Thymus (tissue), 11 donors: ENCODE results near the gene SMARCD3. TPM values are rescaled to one million over a fixed set of nuclear protein-coding genes. Genes with fewer than 3 reads are reported as not detected.

ENCODE experiments used
- DNase-seq, 9 donors: peaks; one replicate each; pipeline ENCODE4 v3.0.0-alpha.2; 2013; ENCODE audit warnings: low spot score in 9 of 9, low read depth in 6 of 9, missing footprints in 1 of 9
- H3K27ac ChIP-seq, 2 donors: one replicate each; pipeline ENCODE4 v1.5.1; 2013; ENCODE audit warnings: control low read depth in 1 of 2, low read depth in 1 of 2, low read length in 1 of 2, mild to moderate bottlenecking in 1 of 2, moderate library complexity in 1 of 2
- H3K27me3 ChIP-seq, 2 donors: one replicate each; pipeline ENCODE4 v1.5.1; 2013; ENCODE audit warnings: low read length in 1 of 2; ENCODE audit not compliant: control insufficient read depth in 2 of 2, insufficient read depth in 1 of 2
- H3K36me3 ChIP-seq, 2 donors: one replicate each; pipeline ENCODE4 v1.5.1; 2013; ENCODE audit warnings: low read length in 1 of 2, mild to moderate bottlenecking in 1 of 2, moderate library complexity in 1 of 2; ENCODE audit not compliant: control insufficient read depth in 2 of 2, insufficient read depth in 2 of 2
- H3K4me1 ChIP-seq, 2 donors: one replicate each; pipeline ENCODE4 v1.5.1; 2013; ENCODE audit warnings: low read length in 2 of 2; ENCODE audit not compliant: control insufficient read depth in 2 of 2, insufficient read depth in 2 of 2
- H3K4me3 ChIP-seq, 2 donors: one replicate each; pipeline ENCODE4 v1.5.1; 2013; ENCODE audit warnings: low read length in 2 of 2, control low read depth in 1 of 2, mild to moderate bottlenecking in 1 of 2
- H3K9me3 ChIP-seq, 2 donors: one replicate each; pipeline ENCODE4 v1.5.1; 2013; ENCODE audit warnings: low read length in 1 of 2, mild to moderate bottlenecking in 1 of 2; ENCODE audit not compliant: control insufficient read depth in 2 of 2, insufficient read depth in 1 of 2
- WGBS: extraction: QIAGEN DNeasy Blood & Tissue Kit; methylation state at CpG from one replicate; pipeline ENCODE4 v1.1.7; 2013; 5-methylcytosine and 5-hydroxymethylcytosine counted together
- polyA plus RNA-seq: library from polyadenylated mRNA; stranded (reverse); fragments of 200-250 nt; gene quantifications from one replicate; pipeline ENCODE4 v1.2.3, GENCODE V29; 2013
- total RNA-seq: library from RNA; stranded (reverse); fragments of 120-200 nt; gene quantifications from one replicate; pipeline ENCODE4 v1.2.4, GENCODE V29; 2013
- donor health status: healthy.

SMARCD3 gene
- total and polyA plus RNA-seq, 2 donors, result 4.1 to 9.6 TPM

- Histone ChIP-seq H3K9me3 (peaks cover 0 to 2% of the 10 kb centered on the region in 2 donors), H3K27ac (no peak overlapping the region), H3K27me3 (peaks cover 3 to 52% of the 10 kb centered on the region in 2 donors), H3K4me3 (no peak overlapping the region), H3K4me1 (peaks cover 0 to 3% of the 10 kb centered on the region in 2 donors), H3K36me3 (no peaks in the 10 kb centered on the region)
- WGBS, result 92% methylated on average over 8 of the region's 8 CpGs
- no peak for DNase-seq
Measured at GRCh38 chr7:151282111-151282510, 33.6 kb upstream of the SMARCD3 start.

DNA sequence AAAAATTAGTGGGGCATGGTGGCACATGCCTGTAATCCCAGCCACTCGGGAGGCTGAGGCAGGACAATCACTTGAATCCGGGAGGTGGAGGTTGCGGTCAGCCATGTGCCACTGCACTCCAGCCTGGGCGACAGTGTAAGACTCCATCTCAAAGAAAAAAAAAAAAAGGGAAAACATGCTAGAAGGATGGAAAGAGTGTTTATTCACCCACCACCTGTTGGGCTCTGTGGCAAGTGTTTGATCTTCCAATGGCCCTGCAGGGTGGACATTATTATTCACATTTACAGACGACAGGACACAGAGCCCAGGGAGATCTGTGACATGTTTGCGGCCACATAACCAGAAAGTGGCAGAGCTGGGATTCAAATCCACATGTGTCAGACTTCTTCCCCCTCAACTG is 33.2 kb upstream of the SMARCD3 start:
- peaks cover 0 to 3% of the 10 kb centered on the region in 2 donors for H3K4me1 ChIP-seq
- peaks cover 3 to 51% of the 10 kb centered on the region in 2 donors for H3K27me3 ChIP-seq
- no peaks in the 10 kb centered on the region for H3K36me3 ChIP-seq
- no peak overlapping the region for H3K27ac ChIP-seq
- no peak for DNase-seq
- no peak overlapping the region for H3K4me3 ChIP-seq
- peaks cover 0 to 3% of the 10 kb centered on the region in 2 donors for H3K9me3 ChIP-seq
- 92% methylated on average over 6 of the region's 6 CpGs for WGBS

DNA sequence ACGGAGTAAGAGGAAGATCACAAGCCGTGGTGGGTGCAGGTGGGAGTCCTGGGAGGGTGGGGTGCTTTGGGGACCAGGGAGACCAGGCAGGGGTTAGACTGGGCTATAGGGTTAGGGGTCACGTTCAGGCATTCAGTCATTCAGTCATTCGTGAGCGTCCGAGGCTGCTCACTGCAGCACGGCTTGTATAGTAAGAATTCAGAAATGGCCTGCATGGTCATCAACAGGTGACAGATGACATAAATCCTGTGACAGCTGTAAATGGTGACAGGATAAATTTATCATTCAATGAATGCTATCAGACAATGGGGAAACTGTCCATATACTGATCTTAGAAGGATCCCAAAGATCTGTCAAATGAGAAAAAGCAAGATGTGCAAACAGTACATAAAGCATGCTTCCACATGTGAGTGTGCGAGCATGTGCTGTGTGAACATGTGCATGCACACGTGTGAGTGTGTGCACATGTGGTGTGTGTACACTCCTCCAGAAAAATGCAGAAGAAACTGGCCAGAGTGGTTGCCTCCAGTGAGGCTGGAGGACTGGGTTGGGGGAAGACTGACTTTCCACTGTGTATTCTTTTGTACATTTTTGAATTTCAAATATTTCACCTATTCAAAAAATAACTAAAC is 32.0 kb upstream of the SMARCD3 start:
- WGBS, result 95% methylated on average over 9 of the region's 9 CpGs
- peaks cover 3 to 60% of the 10 kb centered on the region in 2 donors for H3K27me3 ChIP-seq
- no peak overlapping the region for H3K27ac ChIP-seq
- H3K36me3 ChIP-seq, result no peaks in the 10 kb centered on the region
- no peak for DNase-seq
- no peak overlapping the region for H3K4me3 ChIP-seq
- H3K9me3 ChIP-seq, result peaks cover 0 to 3% of the 10 kb centered on the region in 2 donors
- H3K4me1 ChIP-seq, result peaks cover 0 to 10% of the 10 kb centered on the region in 2 donors

GRCh38 chr7:151279868-151280267 is 31.4 kb upstream of the SMARCD3 start:
- 96% methylated on average over 5 of the region's 5 CpGs for WGBS
- no peak for DNase-seq
- peaks cover 3 to 64% of the 10 kb centered on the region in 2 donors for H3K27me3 ChIP-seq

DNA sequence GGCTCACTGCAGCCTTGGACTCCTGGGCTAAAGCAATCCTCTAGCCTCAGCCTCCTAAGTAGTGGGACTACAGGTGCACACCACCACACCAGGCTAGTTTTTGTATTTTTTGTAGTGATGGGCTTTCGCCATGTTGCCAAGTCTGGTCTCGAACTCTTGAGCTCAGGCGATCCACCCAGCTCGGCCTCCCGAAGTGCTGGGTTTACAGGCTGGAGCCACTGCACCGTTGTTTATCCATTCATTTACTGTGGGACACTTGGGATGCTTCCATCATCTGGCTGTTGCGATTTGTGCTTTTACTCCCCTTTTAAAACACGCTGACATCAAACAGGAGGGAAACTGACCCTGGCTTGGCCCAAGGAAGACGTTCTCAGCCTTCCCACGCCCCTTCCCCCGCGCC is 30.5 kb upstream of the SMARCD3 start:
- H3K27me3 ChIP-seq, result peaks cover 3 to 67% of the 10 kb centered on the region in 2 donors
- no peak for DNase-seq
- H3K27ac ChIP-seq, result no peak overlapping the region
- H3K4me3 ChIP-seq, result no peak overlapping the region
- H3K36me3 ChIP-seq, result no peaks in the 10 kb centered on the region
- H3K4me1 ChIP-seq, result peaks cover 0 to 10% of the 10 kb centered on the region in 2 donors
- WGBS, result 97% methylated on average over 12 of the region's 12 CpGs
- H3K9me3 ChIP-seq, result peaks cover 0 to 5% of the 10 kb centered on the region in 2 donors

More at GRCh38 chr7:151279868-151280267, 31.4 kb upstream of the SMARCD3 start:
- Histone ChIP-seq H3K4me3 (no peak overlapping the region), H3K9me3 (peaks cover 0 to 3% of the 10 kb centered on the region in 2 donors), H3K27ac (no peak overlapping the region), H3K36me3 (no peaks in the 10 kb centered on the region), H3K4me1 (peaks cover 0 to 10% of the 10 kb centered on the region in 2 donors)

DNA sequence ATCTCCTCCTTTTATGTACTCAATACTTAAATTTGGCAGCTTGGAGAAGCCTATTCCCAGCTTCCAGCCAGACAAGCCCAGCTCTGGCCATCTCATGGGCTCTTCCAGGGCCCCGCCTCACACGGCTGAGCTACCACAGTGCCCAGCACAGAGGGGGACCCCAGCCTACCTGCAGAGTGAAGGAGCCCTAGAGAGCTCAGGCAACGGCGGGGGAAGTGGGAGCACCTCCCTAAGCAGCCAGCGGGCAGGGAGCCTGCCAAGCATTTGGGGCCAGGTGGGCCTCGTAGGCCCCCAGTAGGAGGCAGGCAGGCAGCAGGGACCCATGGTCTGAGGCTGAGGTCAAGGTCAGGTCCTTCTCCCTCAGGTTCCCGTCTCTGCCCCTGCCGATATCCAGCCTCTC is 29.1 kb upstream of the SMARCD3 start:
- H3K27me3 ChIP-seq, result peaks cover 0 to 68% of the 10 kb centered on the region in 2 donors
- no peak overlapping the region for H3K4me3 ChIP-seq

DNA sequence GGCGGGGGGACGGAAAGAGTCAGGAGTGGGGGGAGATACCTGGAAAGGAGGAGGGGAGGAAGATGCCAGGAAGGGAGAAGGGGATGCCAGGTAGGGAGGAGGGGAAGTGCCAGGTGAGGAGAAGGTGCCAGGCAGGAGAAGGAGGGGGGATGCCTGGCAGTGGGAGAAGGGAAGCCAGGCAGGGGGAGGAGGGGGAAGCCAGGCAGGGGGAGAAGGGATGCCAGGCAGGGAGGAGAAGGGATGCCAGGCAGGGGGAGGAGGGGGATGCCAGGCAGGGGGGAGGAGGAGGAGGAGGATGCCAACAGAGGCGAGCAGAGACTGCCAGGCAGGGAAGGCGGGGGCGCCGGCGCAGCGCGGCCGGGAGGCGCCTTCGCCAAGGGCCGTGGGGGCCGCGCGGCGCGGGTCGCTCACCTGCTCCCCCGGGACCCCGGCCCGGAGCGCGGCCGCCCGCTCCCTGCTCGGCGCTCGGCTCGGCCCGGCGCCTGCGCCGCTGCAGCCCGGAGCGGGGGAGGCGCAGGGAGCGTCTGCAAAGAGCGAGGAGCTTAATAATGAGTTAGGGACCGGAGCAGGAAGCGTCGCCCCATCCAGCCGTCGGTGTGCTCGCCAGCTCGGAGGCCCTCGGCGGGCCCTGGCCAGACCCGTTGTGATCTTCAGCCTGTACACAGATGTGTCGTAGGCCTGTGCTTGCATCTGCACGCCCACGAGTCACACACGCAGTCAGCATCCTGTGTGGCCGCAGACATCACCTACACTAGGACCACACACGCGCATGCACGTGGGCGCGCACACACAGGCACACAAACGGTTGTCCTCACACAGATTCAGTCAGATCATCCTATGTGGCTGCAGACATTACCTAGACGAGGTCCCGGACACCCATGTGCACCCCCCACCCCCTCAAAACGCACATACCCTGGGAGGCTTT is 28.4 kb upstream of the SMARCD3 start:
- no peak overlapping the region for H3K27ac ChIP-seq
- peaks cover 0 to 63% of the 10 kb centered on the region in 2 donors for H3K27me3 ChIP-seq
- H3K4me1 ChIP-seq, result peaks cover 6 to 17% of the 10 kb centered on the region in 2 donors
- peak overlapping the region in 1 of 2 donors; percentile 48 for H3K4me3 ChIP-seq
- peaks cover 0 to 5% of the 10 kb centered on the region in 2 donors for H3K9me3 ChIP-seq
- DNase-seq, result peak in 6 of 9 donors; percentile 10 to 60 (median 28)
- 7% methylated on average over 63 of the region's 63 CpGs for whole genome bisulfite sequencing
- H3K36me3 ChIP-seq, result no peaks in the 10 kb centered on the region

More for the DNA sequence above, 29.1 kb upstream of the SMARCD3 start:
- Histone ChIP-seq H3K4me1 (peaks cover 0 to 10% of the 10 kb centered on the region in 2 donors), H3K27ac (no peak overlapping the region), H3K36me3 (no peaks in the 10 kb centered on the region), H3K9me3 (peaks cover 0 to 5% of the 10 kb centered on the region in 2 donors)
- WGBS, result 87% methylated on average over 8 of the region's 8 CpGs
- no peak for DNase-seq

- peaks cover 7 to 22% of the 10 kb centered on the region in 2 donors for H3K4me1 ChIP-seq
- no peak overlapping the region for H3K27ac ChIP-seq
- peaks cover 0 to 5% of the 10 kb centered on the region in 2 donors for H3K9me3 ChIP-seq
- H3K4me3 ChIP-seq, result no peak overlapping the region
- WGBS, result 54% methylated on average over 10 of the region's 10 CpGs
- peaks cover 0 to 56% of the 10 kb centered on the region in 2 donors for H3K27me3 ChIP-seq
- DNase-seq, result no peak
- H3K36me3 ChIP-seq, result no peaks in the 10 kb centered on the region
Measured at GRCh38 chr7:151275813-151276577, 27.5 kb upstream of the SMARCD3 start.
